Measurements from ENCODE around the gene PRAMEF26. TPM values are rescaled to one million over a fixed set of nuclear protein-coding genes. Genes with fewer than 3 reads are reported as not detected.
"Not testable (repeated sequence)": the region's sequence is repeated elsewhere in the genome, so short reads cannot be mapped to it uniquely, and the experiment has no call there.

The PRAMEF26 gene
- not detected for total RNA-seq

DNA sequence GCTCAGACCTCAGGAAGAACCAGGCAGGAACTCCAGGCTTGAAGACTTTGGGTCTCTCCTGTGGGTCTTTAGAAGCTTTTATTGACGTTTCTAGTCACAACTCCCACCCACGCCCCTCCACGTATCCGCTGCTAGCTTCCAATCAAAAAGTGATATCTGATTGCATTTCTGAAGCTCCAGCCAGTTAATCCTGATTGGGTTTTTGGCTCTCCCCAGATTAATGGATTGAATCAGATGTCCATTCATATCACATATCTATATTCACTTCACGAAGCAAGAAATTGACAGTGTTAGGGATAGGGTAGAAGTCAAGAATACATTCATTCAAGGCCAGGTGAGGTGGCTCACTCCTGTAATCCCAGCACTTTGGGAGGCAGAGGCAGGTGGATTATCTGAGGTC, at the start of gene PRAMEF26:
Gene PRAMEF26 (minus strand): TSS at position 101 of the 400 bp plus-strand sequence. CDS start 2,914 bp downstream, outside the sequence.
- not testable (repeated sequence) for H3K27ac ChIP-seq; H3K9me3 ChIP-seq; DNase-seq; ATAC-seq (ENCODE audit: low FRiP score in 2 of 2); H3K4me3 ChIP-seq; H3K4me1 ChIP-seq; H3K27me3 ChIP-seq; H3K36me3 ChIP-seq
- WGBS, 2 donors = 78% methylated on average over 1 of the region's 5 CpGs; no CpG with 5 or more reads in 1 of the 2 donors

DNA sequence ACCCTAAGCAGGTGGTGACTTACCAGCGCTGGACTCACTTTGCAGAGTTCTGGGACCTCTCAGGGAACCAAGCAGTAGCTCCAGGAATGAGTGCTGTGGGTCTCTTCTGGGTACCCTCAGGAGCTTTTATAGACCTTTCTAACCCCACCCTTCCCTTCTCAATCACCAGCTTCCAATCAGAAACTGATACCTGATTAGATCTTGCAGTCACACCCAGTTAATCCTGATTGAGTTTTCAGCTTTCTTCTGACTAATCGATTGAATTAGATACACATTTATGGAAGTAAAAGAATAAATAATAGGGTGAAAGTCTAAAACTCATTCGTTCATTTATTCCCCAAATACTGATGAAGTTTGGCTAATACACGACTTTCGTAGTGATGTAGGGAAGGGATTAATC, 45.5 kb upstream of the PRAMEF26 start, which contains the start of gene PRAMEF13:
Gene PRAMEF13 (minus strand): TSS at position 101 of the 400 bp plus-strand sequence. CDS start 1,820 bp downstream, outside the sequence.
- H3K27me3 ChIP-seq; H3K36me3 ChIP-seq; H3K27ac ChIP-seq; ATAC-seq (ENCODE audit: low FRiP score in 2 of 2); H3K9me3 ChIP-seq; DNase-seq; H3K4me1 ChIP-seq; H3K4me3 ChIP-seq: not testable (repeated sequence)
- WGBS, 2 donors = no CpG with 5 or more reads among the region's 5 CpGs

DNA sequence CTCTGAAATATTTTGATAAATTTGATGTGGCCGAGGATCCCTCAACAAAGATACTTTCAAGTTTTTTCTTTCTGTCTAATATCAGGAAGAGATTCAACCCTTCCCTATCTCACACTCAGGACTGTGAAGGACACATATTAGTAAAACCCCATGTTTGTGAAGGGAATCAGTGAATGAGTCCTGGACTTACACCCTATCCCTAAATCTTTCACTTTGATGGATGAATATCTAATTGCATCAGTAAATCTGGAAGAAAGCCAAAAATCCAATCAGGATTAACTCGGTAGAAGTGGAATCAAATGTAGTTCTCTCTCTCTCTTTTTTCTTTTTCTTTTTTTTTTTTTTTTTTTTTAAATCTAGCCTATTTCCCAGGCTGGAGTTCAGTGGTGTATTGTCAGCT, 15.7 kb upstream of the PRAMEF26 start, which contains the start of gene PRAMEF9:
Gene PRAMEF9 (plus strand): TSS at position 301 of the 400 bp plus-strand sequence. CDS start 3,433 bp downstream, outside the sequence.
- DNase-seq; H3K4me1 ChIP-seq; H3K27ac ChIP-seq; H3K27me3 ChIP-seq; H3K9me3 ChIP-seq; H3K36me3 ChIP-seq; ATAC-seq (ENCODE audit: low FRiP score in 2 of 2); H3K4me3 ChIP-seq: not testable (repeated sequence)
- 86% methylated on average over 2 of the region's 2 CpGs; no CpG with 5 or more reads in 1 of the 2 donors for WGBS, 2 donors

DNA sequence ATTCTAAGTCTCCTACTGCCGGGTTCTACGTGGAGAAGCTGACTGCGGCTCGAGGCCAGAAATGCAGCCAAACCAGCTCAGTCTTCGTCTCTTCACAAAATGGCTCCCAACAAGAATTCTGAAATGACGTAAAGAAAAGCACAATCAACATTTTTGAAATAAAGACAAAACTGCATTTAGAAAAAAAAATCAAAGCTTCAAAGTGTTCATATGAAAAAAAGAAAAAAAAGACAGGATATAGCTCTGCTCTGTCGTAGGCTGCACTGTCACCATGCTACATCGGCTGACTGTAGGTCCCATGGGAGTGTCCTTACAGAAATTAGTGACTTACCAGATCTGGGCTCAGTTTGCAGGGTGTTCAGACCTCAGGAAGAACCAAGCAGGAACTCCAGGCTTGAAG, 9.7 kb upstream of the PRAMEF26 start, which contains the start of gene HNRNPCL4:
Gene HNRNPCL4 (minus strand): TSS at position 101 of the 400 bp plus-strand sequence. CDS start 164 bp downstream, outside the sequence.
- not testable (repeated sequence) for H3K27ac ChIP-seq; H3K4me3 ChIP-seq; H3K36me3 ChIP-seq; H3K27me3 ChIP-seq; ATAC-seq (ENCODE audit: low FRiP score in 2 of 2); H3K4me1 ChIP-seq; H3K9me3 ChIP-seq; DNase-seq
- no CpG with 5 or more reads among the region's 8 CpGs for WGBS, 2 donors

DNA sequence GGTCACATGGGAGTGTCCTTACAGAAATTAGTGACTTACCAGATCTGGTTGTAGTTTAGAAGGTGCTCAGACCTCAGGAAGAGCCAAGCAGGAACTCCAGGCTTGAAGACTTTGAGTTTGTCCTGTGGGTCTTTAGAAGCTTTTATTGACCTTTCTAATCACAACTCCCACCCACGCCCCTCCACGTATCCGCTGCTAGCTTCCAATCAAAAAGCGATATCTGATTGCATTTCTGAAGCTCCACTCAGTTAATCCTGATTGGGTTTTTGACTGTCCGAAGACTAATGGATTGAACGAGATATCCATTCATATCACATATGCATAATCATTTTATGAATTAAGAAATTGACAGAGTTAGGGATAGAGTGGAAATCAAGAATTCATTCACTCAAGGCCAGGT, 39.1 kb downstream of the PRAMEF26 start, which contains the start of gene HNRNPCL2:
Gene HNRNPCL2 (minus strand): TSS at position 101 of the 400 bp plus-strand sequence. CDS start 454 bp downstream, outside the sequence.
- H3K27me3 ChIP-seq; H3K27ac ChIP-seq; H3K4me1 ChIP-seq; DNase-seq; ATAC-seq (ENCODE audit: low FRiP score in 2 of 2); H3K9me3 ChIP-seq; H3K36me3 ChIP-seq; H3K4me3 ChIP-seq: not testable (repeated sequence)
- 93 to 94% methylated on average over 6 of the region's 6 CpGs for WGBS, 2 donors

Other genes with a start within 250 kb of the PRAMEF26 start
- gene PRAMEF7, start 239.4 kb downstream of the PRAMEF26 start, total RNA-seq = not detected
- not detected for gene PRAMEF6, start 208.4 kb downstream of the PRAMEF26 start, total RNA-seq
- gene PRAMEF27, start 99.4 kb downstream of the PRAMEF26 start, total RNA-seq = not detected
- gene HNRNPCL3, start 95.2 kb downstream of the PRAMEF26 start, total RNA-seq = not detected
- gene PRAMEF25, start 85.2 kb downstream of the PRAMEF26 start, total RNA-seq = not detected
- gene HNRNPCL2, start 39.2 kb downstream of the PRAMEF26 start, total RNA-seq = not detected
- gene HNRNPCL4, start 9.6 kb upstream of the PRAMEF26 start, total RNA-seq = not detected
- not detected for gene PRAMEF9, start 15.8 kb upstream of the PRAMEF26 start, total RNA-seq
- not detected for gene PRAMEF13, start 45.4 kb upstream of the PRAMEF26 start, total RNA-seq
- not detected for gene PRAMEF18, start 70.1 kb upstream of the PRAMEF26 start, total RNA-seq
- not detected for gene PRAMEF5, start 98.2 kb upstream of the PRAMEF26 start, total RNA-seq
- not detected for gene PRAMEF8, start 129.1 kb upstream of the PRAMEF26 start, total RNA-seq
- not detected for gene PRAMEF33, start 147.5 kb upstream of the PRAMEF26 start, total RNA-seq
- not detected for gene PRAMEF15, start 159.6 kb upstream of the PRAMEF26 start, total RNA-seq
- not detected for gene PRAMEF14, start 191.1 kb upstream of the PRAMEF26 start, total RNA-seq
- gene PRAMEF19, start 215.9 kb upstream of the PRAMEF26 start, total RNA-seq = not detected
- not detected for gene PRAMEF17, start 233.6 kb upstream of the PRAMEF26 start, total RNA-seq

Data from upper lobe of left lung (tissue), 6 donors.